ENCODE results near the gene ENOPH1.

ENOPH1 gene

GRCh38 chr4:82508806-82509428 lies 78.5 kb downstream of the ENOPH1 start:
- no peak overlapping the region for H3K27ac ChIP-seq (replicated peaks)
- no peaks in the 10 kb centered on the region for H3K27me3 ChIP-seq (ENCODE audit: insufficient read depth, poor library complexity, severe bottlenecking)
- DNase-seq (ENCODE audit: low read depth in 1 of 2, low spot score in 1 of 2): no peak
- H3K4me3 ChIP-seq (replicated peaks; ENCODE audit: insufficient read depth, low read length): no peak overlapping the region
- no peak for TF ChIP-seq REST (IDR thresholded peaks at IDR 0.05; ENCODE audit: insufficient replicate concordance, low read depth)
- TF ChIP-seq CTCF (IDR thresholded peaks at IDR 0.05; ENCODE audit: insufficient read depth, low read length): no peak
- TF ChIP-seq POLR2AphosphoS5 (IDR thresholded peaks at IDR 0.05; ENCODE audit: low read depth): no peak
- TF ChIP-seq SPI1 (IDR thresholded peaks at IDR 0.05; ENCODE audit: borderline replicate concordance, low read depth): no peak
- TF ChIP-seq GABPA (IDR thresholded peaks at IDR 0.05; ENCODE audit: low read depth): no peak

- DNase-seq (ENCODE audit: low read depth in 1 of 2, low spot score in 1 of 2): no peak
- Histone ChIP-seq H3K4me3 (replicated peaks; ENCODE audit: insufficient read depth, low read length) (no peak overlapping the region), H3K27ac (replicated peaks) (no peak overlapping the region), H3K27me3 (ENCODE audit: insufficient read depth, poor library complexity, severe bottlenecking) (no peaks in the 10 kb centered on the region)
- TF ChIP-seq GABPA (IDR thresholded peaks at IDR 0.05; ENCODE audit: low read depth) (no peak), REST (IDR thresholded peaks at IDR 0.05; ENCODE audit: insufficient replicate concordance, low read depth) (no peak), CTCF (IDR thresholded peaks at IDR 0.05; ENCODE audit: insufficient read depth, low read length) (no peak), POLR2AphosphoS5 (IDR thresholded peaks at IDR 0.05; ENCODE audit: low read depth) (no peak), SPI1 (IDR thresholded peaks at IDR 0.05; ENCODE audit: borderline replicate concordance, low read depth) (no peak)
Observed at GRCh38 chr4:82510216-82510615, 79.8 kb downstream of the ENOPH1 start.

Measured in HL-60 (cell line).